Activated gamma-delta T cell (primary cell): ENCODE results near the gene IDI1.
"Not testable (repeated sequence)": the region's sequence is repeated elsewhere in the genome, so short reads cannot be mapped to it uniquely, and the experiment has no call there.

ENCODE experiments used
- DNase-seq: peaks from one replicate; lab custom pipeline; 2025; lab: John Stamatoyannopoulos, UW
- total RNA-seq, 2 donors: gene quantifications; one replicate each; lab custom pipeline; 2026; lab: John Stamatoyannopoulos, UW

Gene IDI1
- 102 to 110 reads per million in 2 donors for total RNA-seq

DNA sequence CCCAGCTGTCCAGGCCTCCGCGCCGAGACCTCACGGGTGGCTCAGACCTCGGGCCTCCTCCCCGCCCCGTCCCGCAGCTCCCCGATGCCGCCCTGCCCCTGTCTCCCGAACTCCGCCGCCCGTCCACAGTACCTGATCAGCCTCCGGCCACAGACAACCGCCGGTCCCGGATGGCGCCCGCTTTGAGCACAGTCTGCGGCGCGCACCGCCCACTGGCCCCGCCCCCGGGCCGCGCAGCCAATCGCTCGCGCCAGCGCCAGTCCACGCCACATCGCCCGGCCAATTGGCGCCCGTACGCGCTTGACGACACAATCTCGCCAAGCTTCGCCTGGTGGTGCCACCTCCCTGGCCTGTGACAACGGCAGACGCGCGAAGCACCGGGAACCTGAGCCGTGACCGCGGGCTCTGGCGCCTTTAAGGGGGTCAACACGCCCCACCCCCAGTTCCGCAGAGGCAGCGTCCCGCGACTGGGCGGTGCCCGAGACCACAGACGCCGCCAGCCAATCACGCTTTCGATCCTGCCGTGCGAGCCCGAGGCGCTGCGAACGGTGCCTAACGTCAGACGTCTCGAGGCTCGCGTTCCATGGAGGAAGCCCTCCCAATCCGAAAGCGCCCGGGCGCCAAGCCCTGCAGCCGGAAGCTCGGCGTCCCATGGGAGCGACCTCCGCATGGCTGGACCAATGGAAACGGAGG lies at the start of gene IDI1:
Gene IDI1 (minus strand): TSS at position 388 of the 693 bp plus-strand sequence. CDS start 116 bp downstream, at position 272.
- peak; percentile 99 for DNase-seq

DNA sequence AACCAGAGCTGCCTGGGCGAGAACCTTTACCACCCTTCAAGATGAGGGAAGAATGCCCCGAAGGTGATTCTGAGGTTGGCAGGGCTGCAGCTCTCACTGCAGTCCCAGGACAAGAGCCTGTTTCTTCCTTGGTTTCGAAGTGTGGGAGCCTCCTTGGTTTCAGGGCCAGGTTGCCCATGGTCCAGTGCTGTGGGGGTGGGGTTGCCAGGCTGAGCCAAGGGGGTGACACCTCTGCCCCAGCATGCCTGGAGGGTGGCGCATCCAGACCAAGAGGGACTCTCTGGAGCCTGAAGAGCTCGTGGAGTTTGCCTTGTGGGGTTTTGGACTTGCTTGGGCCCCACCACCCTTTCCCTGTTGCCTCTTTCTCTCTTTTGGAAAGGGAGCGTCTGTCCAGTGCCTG lies 48.5 kb upstream of the IDI1 start:
- no peak for DNase-seq

DNA sequence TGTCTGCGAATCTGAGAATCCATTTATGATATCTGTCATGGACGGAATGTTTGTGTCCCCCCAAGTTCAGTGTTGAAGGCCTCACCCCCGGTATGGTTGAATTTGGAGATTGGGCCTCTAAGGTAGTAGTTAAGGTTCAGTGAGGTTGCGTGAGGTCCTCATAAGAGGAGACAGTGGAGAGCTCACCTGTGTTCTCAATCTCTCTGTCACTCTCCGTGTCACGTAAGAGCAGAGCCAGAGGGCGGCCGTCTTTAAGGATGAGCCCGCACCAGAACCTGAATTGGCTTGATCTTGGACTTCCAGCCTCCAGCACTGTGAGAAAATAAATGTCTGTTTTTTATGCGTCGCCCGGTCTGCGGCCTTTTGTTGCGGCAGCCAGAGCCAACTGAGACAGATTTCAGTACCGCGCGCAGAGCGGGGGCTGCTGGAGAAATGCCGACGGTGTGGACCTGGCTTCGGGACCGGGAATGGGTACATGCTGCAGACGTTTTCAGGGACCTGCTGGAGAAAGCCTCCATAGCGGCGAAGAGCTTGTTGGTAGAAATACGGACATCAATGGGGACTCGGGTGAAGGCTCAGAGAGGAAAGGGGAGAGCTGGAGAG lies 47.5 kb upstream of the IDI1 start:
- no peak for DNase-seq

DNA sequence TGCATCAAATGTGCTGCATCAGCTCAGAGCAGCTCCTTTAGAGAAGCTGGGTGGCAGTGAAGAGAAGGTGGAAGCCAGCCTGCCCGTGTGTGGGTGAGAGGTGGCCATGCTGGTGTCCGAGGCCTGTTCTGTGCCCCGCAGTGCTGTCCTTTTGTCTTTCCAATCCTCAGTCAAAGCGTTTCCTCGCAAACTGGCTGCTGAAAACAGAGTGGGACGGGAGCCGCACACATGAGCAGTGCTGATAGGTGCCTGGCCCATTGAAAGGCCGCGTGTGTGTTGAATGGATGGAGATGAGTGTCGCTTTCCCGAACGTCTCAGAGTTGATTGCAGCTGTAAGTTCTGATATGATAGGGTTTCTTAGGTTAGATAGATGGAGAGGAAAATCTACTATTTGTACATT lies 46.6 kb upstream of the IDI1 start:
- no peak for DNase-seq

DNA sequence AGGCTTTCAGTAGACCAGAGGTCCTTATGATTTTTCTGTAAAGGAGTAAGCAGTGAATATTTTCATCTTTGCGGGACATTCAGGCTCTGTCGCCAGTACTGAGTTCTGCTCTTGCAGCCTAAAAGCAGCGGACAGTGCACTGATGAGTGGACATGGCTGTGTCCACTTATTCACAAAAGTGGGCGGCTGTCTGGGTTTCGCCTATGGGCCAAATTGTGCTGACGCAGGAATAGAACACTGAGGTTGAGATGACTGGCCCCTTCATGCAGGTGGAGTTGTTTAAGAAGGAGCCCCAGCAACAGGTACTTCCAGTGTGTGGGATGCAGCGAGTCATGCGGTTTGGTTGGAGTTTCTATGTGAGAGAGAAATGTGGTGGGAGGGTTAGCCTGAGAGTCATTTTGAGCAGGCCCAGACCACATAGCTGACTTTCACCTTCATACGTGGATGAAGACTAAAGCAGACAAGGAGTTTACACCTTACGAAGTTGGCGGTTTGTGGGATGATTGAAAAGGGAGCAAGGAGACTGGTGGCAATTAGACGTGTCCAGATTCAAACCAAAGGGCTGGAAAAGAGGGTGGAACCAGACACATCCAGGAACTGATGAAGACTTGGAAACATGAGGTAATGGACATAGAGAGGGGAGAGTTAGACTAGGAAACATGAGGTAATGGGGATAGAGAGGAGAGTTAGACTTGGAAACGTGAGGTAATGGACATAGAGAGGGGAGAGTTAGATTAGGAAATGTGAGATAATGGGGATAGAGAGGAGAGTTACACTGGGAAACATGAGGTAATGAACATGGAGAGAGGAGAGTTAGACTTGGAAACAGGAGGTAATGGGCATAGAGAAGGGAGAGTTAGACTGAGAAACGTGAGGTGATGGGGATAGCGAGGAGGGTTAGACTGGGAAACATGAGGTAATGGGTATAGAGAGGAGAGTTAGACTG lies 45.5 kb upstream of the IDI1 start:
- no peak for DNase-seq

DNA sequence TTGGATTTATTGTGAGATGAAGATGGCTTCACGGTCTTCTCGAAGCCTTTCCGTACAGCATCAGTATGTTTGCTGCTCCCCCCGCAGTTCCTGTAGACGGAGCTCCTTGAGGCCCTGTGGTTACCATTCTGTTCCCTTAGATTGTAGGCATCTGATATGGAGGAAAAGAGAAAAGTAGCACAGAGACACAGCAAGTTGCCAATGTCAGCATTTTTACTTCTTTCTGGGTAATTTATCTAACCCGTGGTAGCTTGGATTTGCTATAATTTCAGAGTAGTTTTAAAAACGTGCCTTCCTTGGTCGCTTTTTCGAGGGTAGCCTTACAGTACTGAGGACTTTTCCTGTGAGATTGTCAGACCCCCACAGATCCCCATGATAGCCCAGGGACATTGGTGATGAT lies 44.8 kb upstream of the IDI1 start:
- DNase-seq: no peak

DNA sequence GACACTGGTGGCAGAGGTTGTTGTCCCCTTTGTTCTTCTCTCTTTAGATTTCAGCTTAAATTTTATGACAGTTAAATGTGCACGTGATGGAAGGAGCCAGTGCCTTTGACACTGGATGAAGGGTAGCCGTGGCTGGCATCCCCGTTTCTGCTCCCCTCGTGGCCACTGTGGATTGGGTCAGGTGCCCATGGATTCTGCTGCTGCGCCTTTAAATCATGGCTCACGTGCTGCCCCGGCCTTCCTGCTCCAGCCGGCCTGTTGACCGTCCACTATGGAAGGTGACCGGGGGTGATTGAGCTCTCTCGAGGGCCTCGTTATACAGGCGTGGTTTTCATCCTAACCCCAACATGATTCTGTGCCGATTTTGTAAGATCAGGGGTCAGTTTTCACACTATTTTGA lies 41.8 kb upstream of the IDI1 start:
- no peak for DNase-seq

DNA sequence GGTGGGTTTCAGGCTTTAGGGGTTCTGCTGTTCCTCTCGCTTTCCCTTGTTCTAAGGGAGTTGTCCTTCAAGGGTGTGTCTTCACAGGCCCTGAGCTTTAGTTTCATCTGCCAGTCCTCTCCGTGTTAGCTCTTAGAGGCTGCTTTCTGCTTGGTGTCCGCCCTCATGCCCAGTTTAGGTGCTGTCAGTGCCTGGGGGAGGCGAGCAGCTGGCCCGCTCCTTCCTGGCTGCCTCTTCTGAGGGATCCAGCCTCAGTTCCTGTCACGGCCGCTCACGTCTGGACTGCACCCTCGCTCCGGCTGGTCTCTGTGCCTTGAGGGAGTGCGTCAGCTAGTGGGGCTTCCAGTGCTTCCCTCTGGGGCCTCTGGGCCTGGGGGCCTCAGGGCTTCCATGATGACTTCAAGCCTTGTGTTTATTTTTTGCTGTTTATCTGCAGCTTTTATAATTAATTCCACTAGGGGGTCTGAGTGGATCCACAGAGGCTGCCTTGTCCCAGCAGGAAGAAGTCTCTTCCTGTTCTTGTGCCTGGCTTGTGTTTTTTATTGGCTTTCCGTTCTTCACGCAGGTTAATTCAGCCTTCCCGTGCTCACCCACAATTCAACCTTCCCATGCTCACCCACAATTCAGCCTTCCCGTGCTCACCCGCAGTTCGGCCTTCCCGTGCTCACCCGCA lies 40.2 kb upstream of the IDI1 start:
- DNase-seq: no peak

DNA sequence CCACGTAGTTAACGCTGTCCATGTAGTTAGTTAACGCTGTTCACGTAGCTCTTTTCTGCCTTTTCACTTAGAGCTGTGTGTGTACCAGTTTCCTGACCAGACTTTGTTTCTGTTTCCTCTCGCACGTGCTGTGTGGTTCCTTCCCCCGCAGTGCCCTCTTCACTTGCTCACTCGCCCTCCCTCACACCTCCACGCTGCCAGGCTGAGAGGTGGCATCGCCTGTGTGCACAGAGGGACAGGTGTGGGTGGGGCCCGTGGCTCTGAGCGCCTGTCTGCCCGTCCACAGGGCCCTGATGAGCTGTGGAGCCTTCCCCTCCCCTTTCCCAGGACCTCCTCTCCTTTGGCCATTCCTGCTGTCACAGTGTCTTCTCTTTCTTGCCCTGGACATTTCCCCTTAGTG lies 37.9 kb upstream of the IDI1 start:
- DNase-seq: no peak

DNA sequence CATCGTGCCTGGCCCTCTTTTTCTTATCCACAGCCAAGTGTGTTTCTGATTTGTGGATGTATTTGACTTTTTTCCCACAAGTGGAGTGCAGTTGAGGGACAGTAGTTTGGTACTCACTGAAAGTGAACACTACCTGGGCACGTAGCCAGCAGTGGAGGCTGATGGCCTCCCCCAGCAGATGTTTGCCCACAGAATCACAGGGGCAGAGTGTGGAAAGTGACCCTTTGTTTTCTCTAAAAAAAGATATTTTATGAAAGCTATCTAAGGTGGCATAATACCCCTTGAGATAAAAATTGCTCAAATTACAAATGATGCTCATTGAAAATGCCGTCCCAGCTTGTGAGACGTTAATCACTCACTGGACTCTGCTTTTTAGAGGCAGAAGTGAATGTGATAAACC lies 36.3 kb upstream of the IDI1 start:
- no peak for DNase-seq

DNA sequence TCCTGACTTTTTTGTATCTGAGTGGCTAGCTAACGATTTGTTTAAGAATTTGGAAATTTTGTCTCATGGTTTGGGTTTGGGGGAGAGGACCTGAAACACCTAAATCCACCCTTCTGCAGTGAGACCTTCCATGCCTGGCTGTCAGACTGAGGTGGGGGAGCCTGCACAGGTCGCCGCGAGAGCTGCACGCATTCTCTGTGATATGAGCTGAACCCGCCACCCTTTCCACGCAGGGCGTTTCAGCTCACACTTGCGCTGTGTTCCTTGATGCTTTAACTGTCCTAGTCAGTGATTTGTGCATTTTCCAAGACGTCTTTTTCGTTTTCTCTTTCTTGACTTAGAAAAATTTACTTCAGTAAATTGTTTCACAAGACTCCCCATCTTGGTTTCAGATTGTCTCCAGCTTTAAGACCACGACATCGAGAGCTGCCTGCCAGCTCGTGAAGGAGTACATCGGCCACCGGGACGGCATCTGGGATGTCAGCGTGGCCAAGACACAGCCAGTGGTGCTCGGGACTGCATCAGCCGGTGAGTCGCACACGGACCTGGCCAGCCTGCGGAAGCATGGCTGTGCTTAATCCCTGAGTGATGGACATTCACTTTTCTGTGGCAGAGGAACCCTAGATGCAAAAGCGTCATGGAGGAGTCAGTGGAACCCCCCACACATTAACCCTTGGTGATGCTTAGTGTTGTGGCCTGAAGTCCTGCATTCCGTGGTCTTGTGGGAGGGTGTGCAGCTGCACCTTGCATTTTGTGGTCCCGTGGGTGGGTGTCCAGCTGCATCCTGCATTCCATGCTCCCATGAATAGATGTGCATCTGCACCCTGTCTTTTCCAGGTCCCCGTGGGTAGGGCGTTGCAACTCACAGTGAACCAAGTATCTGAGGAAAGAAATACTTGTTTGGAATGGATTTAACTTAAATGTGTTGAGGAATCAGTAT lies 35.4 kb upstream of the IDI1 start:
- no peak for DNase-seq

DNA sequence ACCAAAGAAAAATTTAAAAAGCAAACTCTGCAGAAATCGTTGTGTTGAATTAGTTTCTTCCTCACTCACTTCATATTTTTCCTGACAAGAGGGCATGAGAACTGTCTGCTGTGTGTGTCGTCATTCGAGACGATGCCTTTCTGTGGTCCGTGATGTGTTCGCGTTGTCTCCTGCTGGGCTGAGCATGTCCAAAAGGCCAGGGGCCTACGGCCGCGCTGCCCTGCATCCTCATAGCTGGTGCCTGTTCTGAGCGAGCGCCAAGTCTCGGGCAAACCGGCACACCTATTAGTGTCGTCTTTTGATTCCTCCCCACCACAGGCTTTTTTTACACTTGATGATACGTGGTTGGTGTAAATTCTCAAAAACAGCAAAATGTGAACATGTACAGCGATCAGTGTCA lies 34.7 kb upstream of the IDI1 start:
- DNase-seq: no peak

DNA sequence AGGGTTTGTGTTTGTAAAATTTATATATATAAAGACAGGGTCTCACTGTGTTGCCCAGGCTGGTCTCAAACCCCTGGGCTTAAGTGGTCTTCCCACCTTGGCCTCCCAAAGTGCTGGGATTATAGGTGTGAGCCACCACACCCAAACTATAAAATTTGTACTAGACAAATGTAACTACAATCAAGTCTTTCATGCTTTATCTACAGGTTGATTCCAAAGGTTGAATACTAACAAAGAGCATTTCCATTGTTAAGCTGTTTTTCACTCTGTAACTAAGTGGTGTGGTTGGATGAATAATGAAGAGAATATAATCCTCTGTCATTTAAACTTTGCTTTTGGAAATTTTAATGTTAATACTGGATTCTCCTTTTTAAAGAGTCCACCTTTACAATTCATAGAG lies 29.7 kb upstream of the IDI1 start:
- no peak for DNase-seq

DNA sequence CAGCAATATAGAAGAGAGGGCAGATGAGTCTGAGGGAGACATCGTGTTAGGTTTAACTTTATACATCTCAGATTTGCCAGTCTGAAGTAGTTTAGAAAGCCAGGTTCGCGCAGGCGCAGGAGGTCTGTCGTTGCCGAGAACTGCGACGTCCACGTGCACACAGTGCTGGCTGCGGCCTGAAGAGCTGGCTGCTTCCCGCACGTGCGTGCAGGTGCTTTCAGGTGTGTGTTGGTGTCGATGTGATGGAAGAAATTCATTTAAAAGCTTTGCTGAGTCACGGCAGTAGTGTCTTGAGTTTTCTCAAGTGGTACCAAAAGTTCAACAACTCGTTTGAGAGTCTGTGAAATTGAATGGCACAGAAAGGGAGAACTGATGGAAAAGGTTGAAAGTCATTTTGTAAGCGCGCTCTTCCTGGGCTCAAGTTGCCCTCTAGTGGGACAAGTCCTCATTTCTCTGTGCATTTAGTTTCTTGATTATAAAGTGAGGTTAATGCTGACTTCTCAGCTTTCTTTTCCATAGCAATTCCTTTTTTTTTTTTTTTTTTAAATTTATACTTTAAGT lies 25.9 kb upstream of the IDI1 start:
- no peak for DNase-seq

DNA sequence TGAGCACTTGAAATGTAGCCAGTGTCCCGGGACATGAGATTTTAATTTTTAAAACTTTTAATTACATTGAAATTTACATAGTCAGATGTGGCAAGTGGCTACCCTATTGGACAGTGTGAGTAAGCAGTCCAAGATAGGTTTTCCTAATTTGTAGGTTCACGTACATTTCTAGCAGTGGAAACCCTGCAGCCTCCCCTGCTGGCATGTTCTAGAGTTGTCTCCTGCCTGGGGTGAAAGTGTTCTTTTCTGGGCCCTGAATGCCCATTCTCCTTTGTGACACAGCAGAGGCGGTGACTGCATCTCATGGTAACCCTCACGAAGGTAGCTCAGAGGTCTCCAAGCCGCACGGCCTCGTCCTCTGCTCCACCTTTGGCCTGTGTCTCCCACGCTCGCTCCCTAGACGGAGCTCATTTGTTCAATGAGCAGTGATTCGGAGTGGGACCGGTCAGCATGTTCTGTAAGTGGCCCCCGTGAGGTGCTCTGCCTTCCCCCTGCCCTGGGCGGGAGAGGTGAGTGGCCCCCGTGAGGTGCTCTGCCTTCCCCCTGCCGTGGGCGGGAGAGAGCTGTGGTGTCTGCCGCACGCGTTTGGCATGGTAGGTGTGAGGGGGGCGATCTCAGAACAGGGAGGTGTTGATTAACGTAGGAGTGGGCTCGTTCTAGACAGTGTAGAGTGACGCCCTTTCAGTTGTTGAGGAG lies 25.3 kb upstream of the IDI1 start:
- no peak for DNase-seq

DNA sequence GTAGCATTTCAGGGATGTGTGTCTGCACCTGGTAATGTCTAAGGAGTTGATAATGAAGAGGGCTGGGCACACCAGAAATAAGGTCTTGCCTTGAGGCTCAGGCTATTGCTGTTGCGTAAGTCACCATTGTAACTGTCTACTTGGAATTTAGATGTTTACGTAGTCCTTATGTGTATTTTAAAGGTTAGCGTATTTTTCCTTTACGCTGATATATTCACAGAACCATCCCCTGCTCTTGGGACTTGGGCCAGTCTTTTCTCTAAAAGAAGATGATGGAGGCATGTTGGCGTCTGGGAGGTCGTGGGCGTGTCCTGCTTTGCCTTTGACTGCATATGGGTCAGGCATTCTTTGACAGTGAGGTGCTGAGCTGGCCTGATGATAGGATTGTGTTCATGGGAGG lies 22.0 kb upstream of the IDI1 start:
- no peak for DNase-seq

DNA sequence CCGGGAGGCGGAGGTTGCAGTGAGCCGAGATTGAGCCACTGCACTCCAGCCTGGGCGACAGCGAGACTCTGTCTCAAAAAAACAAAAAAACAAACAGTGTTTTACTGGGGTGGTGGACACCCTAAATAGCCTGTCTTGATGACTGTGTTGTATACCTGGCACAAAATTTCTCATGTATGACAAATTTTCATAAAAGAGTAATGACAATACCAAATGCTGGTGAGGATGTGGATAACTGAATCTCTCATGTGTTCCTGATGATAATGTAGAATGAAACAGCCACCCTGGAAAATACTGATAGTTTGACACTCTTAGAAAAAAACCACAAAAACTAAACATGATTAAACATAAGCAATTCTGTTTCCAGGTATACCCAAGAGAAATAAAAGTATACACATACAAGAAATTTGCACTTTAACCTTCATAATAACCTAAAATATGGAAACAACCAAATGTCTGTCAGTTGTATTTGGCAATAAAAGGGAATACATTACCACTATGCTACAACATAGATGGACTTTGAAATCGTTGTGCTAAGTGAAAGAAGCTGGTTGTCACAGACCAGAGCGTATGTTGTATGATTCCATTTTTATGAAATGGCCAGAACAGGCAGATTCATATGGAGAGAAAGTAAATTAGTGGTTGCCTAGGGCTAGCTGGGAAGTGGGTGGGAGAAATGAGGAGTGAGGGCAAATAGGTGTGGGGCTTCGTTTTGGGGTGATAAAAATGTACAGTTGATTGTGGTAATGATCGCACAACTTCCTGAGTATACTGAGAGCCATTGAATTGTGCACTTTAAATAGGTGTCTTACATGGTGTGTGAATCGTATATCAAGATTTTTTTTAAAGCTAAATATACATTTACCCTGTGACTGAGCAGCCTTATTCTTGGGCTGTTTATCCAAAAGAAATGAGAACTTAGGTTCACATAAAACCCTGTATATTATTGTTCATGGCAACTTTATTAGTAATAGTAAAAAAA lies 19.8 kb upstream of the IDI1 start:
- no peak for DNase-seq

DNA sequence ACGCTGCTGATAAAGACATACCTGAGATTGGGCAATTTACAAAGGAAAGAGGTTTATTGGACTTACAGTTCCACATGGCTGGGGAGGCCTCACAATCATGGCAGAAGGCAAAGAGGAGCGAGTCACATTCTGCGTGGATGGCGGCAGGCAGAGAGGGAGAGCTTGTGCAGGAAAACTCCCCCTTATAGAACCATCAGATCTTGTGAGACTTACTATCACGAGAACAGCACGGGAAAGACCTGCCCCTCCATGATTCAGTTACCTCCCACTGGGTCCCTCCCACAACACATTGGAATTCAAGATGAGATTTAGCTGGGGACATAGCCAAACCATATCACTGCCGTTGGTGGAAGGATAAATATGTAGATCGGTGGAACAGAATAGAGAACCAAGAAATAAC lies 17.8 kb upstream of the IDI1 start:
- not testable (repeated sequence) for DNase-seq

DNA sequence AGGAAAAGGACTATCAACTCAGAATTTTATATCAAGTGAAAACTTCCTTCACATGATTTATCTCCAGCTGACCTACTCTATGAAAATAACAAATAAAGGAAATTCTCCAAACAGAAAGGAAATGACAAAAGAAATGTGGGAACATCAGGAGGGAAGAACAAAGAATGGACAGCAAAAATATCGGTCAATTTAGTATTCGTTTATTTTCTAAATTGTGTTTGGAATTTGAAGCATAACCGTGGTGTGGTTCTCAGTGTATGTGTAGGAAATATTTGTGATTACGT lies 16.0 kb upstream of the IDI1 start:
- no peak for DNase-seq
